GM04504 (cell line): ENCODE data around the gene GM2A.
"Not testable (repeated sequence)": the region's sequence is repeated elsewhere in the genome, so short reads cannot be mapped to it uniquely, and the experiment has no call there.

Experiments
- DNase-seq: peaks from one replicate; pipeline ENCODE4 v3.0.0-alpha.2; 2012; ENCODE audit warnings: low read depth

GM2A gene

DNA sequence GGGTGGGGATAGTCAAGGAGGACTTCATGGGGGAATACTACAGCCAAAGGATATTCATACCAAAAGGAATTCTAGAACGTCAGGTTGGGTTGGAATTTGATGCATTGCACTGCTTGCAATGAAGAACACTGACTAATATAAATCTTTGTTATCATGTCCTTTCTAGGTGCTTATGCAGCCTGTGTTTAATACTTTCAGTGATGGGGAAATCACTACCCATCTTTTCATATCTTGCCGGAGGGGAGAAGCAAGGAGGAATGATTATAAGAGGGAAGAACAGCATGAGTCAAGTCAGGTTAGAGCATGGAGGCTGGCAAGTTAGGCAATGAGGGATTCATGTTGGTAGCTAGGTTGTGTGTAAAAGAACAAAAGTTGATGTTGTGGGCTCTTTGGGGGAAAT is 24.0 kb upstream of the GM2A start:
- DNase-seq: no peak

DNA sequence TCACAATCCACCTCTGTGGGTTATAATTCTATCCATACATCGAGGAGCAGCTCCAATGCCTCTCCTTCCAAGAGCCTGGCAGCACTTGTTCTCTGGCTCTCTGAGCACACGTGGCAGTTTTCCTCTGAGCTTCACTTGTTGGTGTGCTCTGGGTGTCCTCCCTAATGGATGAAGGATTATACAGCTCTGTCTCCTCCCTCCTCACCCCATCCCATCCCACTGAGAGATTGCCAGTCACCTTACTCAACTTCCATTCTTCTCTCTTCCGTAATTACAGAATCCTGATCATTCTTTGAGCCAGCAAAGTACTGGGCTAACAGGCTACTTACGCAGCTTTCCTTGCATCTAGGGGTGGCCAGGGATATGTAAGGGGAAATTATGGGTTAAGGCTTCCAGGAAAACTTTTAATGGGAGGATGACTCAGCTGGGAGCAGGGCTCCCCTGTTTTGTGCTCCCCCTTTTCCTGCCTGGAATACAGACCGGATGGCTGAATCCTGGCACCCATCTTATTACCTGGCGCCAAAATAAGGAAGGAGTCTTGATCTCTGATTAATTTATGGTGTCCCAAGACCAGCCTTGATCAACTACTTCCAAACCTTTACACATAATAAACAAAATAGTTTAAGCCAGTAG is 22.8 kb upstream of the GM2A start:
- no peak for DNase-seq

DNA sequence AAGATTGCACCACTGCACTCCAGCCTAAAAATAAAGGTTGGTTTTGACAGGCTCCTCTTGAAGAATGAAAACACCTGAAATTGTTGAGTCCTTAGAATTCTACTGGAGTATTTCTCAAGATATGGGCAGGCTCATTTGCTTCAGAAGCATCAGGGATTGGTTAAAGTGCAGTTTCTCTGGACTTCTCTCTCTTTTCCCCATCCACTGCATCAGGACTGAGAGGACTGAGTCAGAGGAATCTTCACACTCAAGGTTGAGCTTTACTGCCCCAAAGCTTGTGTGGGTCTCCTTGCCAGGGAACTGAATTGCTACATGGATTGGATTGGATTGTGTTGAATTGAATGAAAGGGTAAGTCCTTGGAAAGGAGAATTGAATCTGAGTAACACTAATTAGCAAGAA is 21.6 kb upstream of the GM2A start:
- DNase-seq: no peak

DNA sequence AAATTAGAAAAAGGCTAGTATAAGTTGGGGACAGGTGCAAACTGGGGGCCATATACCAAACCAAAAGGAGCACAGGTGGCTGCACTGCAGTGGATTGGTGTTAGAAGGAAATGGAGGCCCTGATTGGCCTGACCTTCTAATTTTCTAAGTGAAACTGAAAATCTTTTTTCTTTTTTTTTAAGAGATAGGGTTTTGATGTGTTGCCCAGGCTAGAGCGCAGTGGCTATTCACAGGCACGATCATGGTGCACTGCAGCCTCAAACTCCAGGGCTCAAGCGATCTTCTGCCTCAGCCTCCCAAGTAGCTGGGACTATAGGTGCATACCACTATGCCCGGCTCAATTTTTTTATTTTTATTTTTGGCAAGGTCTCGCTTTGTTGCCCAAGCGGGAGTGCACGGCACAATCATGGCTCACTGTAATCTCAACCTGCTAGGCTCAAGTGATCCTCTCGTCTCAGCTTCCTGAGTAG is 19.3 kb upstream of the GM2A start:
- DNase-seq: no peak

DNA sequence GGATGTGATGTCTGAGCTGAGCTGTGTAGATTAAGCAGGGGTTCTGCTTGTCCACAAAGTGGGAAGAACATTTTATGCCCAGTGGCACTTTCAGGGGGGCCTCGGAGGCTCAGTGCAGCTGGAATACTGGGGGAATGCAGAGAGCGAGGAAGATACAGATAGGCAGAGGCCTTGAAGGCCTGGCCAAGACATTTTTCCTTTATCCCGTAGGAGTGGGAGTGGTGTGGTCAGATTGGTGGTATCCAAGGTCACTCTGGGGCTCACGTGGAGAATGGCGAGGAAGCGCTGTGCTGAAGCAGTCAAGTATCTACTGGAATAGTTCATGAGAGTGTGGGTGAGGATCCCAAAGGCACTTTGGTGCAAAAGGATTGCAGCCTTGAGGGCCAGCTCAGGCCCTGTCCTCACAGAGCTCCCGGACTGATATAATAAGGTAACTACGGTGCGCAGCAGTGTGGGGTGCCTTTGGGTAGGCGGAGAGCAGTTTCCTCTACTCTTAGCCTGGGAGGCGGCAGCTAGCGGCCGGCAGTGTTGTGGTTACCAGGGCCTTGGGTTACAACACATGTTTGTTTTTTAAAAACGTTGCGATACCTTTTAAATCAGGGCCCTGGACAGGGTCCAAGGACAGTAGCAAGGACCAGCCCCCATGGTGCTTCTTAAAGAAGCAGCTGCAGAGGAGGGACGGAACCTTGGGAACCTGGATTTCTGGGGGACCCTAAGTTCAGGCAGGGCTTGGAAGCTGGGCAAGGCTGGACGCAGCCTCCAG is 18.3 kb upstream of the GM2A start:
- DNase-seq: no peak

DNA sequence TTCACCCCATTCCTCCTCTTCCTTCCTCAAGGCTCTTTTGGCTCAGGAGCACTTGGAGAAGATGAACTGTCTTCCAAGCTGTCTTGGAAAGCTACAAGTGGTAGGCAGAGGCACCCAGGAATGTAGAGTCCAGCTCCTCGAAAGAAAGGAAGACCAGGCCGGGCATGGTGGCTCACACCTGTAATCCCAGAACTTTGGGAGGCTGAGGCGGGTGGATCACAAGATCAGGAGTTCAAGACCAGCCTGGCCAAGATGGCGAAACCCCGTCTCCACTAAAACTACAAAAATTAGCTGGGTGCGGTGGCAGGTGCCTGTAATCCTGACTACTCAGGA is 17.8 kb upstream of the GM2A start:
- not testable (repeated sequence) for DNase-seq

DNA sequence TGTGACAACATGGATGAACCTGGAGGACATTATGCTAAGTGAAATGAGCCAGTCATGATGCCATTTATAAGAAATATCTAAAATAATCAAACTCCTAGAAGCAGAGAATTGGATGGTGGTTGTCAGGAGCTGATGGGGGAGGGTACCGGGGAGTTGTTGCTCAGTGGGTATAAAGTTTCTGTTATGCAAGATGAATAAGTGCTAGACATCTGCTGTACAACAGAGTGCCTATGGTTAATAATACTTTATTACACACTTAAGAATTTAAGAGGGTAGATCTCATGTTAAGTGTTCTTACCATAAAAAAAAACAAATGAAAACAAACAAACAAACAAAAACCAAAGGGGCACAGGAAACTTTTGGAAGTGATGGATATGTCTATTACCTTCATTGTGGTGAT is 16.1 kb upstream of the GM2A start:
- DNase-seq: no peak

DNA sequence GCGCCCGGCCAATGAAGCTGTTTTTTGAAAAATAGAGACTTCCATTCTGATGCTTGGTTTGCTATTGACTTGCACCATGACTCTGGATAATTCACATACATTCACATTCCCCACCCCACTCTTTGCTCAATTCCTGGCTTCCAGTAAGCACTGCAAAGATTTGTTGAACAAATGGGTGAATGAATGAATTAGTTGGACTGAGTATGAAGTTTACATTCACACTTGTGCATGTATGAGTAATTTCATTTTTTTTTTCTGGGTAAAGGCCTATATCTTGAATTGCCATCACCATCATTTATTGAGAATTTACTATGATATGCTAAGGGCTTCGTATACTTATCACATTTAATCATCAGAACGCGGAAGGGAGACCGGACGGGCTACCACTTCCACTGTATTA is 15.3 kb upstream of the GM2A start:
- no peak for DNase-seq

DNA sequence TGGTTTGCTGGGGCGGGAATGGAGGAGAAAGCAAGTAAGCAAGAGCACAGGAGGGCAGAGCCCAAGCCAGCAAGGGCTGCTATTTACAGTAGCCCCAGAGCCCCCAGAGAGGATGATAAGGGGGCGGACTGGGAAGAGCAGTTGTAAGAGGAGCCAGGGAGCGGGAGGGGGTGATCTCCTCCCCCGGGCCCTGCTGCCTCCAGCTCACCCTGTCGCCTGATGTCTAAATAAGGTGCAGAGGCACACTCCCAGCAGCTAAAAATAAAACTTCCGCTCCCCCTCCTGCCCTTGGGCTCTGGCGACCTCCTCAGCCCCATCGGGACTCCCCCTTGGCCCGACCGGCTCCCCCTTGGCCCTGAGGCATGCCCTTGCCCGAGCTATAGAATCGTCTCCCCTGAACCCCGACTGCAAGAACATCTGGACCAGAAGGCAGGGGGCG is 14.7 kb upstream of the GM2A start:
- DNase-seq: no peak

DNA sequence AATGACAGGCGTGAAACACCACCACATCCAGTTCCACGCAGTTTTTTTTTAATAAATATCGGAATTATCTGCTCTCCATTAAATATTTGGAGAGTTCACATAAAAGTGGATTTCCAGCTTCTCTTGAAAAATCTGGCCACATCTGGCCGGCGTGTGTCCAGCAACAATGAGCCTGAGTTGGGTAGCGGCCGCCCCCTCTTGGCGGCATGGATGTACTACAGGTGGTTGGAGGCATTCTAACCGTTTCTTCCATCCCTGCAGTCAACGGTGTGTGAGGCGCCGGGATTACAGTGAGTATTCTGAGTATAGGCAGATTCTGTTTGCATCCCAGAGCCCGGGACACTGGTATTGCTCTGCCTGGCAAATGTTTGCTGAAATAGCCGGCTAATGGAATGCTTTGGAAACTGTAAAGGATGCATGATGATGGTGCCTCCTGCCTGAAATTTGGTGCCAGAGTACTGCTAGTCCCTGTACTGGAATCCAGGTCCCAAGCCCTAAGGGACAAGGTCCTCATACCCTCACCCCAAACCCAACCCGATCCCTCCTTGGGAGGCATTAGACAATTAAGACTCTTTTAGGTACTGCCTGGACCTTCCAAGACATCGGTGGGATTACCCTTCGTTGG is 13.6 kb upstream of the GM2A start:
- DNase-seq: peak; percentile 52

DNA sequence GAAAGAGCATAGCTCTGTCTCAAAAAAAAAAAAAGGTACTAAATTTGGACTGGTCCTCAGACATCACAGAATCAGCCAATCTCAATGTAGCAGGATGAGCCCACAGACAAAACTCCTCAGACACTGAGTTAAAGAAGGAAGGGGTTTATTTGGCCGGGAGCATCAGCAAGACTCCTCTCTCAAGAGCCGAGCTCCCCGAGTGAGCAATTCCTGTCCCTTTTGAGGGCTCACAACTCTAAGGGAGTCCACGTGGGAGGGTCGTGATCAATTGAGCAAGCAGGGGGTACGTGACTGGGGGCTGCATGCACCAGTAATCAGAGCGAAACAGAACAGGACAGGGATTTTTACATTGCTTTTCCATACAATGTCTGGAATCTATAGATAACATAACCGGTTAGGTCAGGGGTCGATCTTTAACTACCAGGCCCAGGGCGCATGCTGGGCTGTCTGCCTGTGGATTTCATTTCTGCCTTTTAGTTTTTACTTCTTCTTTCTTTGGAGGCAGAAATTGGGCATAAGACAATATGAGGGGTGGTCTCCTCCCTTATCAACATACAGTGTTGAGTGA is 12.6 kb upstream of the GM2A start:
- not testable (repeated sequence) for DNase-seq

DNA sequence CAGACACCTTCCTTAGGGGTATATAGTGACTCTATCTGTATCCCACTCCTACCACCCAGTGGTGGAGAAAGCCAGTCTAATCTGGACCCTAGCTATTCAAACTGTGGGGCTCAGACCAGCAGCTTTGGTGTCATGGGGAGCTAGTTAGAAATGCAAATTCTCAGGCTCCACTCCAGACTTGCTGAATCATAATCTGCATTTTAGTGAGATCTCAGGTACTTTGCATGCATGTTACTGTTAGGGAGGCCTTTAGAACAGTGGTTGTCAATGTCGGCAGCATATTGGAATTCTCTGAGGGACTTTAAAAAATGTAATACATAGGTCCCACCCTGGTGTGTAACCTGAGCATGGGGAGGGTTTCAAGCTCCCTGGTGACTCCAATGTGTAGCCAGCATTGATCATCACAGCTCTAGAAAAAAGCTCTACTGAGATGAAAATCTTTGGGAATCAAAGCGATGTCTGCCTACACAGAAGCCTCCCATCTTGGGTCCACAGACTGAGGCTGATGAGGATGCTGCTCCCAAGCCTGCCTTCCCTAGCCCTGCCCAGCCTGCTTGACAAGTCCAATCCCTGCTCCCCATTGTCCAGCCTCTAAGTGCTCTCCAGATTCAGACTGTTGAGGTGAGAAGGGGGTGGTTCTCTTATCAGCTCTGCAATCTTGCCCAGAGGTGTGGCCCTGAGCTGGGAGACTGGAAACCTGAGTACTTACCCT is 11.9 kb upstream of the GM2A start:
- DNase-seq: no peak

DNA sequence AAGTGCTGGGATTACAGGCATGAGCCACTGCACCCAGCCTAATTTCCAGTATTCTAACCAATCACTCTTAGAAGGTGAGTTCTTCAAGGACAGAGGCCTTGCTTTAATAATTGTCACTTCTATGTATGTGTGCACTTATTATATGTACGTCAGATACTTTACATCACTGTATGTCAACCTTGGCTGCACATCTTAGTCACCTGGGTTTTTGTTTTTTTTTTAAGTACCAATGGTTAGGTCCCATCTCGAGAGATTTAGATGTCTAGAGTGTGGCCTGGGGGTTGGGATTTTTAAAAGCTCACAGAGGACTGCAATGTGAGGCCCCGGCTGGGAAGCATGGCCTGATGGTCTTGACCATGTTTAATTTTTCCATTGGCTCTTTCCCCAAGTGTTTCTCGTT is 9.9 kb upstream of the GM2A start:
- DNase-seq: no peak

DNA sequence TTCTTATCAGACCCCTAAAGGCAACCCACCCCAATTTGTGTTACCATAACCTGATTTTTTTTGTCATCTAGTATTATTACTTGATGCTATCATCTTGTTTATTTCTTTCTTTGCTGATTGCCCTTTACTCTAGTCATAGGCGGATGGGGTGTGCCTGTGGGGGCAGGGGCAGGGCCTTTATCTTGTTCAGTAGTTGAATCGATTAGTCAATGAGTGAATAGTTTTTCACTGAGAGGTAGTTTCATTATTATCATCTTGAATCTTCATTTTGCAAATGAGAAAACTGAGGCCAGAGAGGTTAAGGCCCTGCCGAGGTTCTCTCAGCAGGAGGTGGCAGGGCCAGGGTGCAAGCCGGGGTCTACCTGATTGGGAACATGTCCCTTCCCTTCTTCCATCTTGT is 9.4 kb upstream of the GM2A start:
- no peak for DNase-seq

DNA sequence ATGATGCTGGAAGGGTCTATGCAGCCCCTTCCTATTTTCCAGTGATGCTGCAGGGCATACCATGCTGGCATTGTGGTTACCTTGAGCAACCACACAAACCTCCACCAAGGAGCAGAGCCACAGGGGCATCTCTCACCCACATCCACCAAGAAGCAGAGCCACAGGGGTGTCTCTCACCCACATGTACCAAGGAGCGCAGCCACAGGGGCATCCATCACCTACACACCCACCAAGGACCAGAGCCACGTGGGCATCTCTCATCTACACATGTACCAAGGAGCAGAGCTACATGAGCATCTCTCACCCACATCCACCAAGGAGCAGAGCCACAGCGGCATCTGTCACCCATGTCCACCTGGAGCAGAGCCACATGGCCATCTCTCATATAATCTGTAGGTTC is 8.8 kb upstream of the GM2A start:
- DNase-seq: no peak

DNA sequence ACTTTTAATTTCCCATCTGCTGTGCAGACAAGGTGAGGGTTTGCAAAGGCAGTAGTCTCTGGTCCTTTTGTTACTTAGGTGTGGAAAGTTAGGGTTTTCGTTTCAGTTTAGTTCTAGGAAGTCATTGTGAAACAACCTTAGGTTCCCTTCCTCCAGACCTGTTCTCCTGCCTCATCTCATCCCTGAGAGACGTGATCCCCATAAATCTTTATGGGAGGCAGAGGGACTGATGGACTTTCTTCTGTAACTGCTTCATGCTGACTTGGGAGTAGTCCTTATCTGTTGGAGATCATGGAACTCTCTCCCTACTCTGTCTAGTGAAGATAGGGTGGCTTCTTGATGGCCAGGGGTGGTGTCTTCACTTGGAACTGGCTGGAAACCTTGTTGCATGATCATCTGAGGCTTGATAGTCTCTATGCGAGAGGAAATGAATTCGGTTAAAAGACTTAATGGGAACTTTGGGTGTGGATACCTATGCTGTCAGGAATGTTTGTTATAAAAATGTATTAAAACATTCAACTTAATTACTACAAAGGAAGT is 7.2 kb upstream of the GM2A start:
- no peak for DNase-seq

DNA sequence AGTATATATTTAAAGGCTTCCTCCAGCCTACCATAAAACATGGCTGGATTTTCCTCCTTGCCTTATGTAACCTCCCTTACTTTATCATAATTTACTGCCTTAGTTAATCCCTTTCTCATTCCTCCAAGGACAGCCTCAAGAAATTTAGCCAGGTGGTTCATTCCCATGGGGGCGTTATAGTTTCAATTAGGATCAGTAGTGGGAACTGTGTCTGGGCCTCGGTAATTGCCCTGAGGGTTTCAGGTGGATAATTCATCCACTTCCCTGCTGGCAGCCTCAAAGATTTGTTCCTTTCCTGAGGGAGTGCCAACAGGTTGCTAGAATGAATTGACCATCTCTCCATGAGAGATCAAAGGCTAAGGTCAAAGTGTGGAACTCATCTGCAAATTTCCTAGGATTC is 4.3 kb upstream of the GM2A start:
- DNase-seq: no peak

DNA sequence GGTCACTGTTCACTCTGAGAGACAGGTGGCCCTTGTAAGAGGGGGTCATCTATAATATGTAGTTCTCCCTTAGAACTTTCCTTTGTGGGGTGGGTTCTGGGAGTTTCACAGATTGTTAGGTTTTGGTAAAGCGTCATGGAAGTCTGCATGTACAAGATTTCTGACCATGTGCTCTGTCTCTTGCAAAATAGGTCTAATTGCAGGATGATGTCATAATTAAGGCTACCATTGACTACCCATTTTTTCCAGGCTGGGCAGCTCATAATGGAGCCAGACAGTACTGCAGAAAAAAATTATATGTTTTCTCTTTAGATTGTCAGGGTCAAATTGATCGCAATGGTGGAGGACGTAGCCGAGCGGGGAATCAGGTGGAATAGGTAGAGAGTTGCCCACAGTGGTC is 3.7 kb upstream of the GM2A start:
- no peak for DNase-seq

DNA sequence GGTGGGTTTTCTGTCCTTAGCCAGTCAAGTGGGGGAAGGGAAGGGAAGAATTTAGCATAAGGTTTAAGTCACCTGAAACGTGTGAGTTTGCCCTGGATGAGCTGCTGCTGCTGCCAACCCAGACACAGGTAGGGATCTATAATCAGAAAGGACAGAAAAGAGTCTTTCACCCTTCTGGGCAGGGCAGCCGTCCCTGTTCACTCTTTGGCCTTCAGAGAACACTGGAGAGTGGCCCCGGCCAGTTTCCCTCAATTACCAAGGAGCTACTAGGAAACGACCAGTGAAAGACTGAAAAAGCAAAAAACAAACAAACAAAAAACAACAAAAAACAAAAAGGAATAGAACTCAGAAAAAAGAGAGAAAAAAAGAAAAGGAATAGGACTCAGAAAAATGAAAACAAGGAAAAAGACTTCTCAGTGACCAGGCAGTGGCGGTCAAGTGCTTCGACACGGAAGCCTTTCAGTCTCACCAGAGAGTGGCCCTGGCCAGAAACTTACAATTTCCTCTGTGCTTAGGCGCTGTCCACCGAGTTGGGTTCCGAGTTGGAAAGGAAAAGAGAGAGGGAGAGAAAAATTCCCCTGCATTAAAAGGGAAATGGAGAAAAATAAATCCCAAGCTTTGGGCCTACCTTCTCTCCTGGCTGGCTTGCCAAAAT is 2.5 kb upstream of the GM2A start:
- DNase-seq: no peak

DNA sequence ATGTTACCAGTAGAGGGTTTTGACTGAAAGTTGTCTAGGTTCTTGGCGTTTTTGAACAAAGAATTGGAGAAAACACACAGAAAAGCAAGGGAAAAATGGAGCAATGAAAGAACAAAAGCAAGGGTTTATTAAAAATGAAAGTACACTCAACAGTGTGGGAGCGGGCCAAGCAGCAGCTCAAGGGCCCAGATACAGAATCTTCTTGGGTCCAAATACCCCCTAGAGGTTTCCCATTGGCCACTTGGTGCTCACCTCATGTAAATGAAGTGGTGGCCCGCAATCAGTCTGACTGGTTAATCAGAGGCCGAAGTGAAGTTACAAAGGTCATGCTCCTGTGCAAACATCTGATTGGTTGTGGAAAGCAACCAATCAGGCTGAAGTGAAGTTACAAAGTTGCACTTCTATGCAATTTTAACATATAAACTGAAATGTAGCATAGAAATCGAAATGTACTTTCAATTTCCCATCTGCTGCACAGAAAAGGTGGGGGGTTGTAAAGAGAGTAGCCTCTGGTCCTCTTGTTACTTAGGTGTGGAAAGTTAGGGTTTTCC is 1.9 kb upstream of the GM2A start:
- no peak for DNase-seq

DNA sequence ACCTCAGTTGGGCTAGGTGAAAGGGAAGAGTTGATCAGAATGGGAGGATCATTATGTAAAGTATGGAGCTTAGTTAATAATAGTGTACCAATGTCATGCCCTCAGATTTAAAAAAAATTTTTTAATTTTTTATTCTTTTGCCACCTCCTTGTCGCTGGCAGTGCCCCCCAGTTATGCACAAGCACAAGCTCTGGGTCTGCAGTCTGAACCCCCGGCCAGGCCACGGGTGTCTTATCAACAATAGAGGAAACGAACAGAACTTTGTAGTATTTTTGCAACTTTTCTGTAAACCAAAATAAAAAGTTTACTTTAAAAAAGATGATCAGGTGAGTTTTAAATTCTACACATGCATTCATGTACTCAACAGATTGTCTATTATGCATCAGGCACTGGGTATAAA is 1.4 kb upstream of the GM2A start:
- no peak for DNase-seq

DNA sequence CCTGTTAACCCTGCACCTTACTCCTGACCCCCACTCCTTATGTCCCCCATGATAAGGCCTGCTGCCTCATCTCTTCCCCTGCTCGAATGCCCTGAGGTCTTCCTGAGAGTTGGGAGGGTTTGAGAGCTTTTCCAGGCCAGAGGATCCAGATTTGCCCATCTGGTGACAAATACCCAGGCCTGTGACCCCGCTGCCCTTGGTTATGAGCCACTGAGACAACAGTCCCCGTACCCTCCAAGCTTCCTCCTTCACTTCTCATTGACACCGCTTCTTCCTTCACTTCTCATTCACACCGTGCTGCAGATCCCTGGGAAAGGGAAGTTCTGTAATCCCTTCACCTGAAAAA is 593 bp downstream of the GM2A start:
- no peak for DNase-seq
